ENCODE results near the gene RAPGEF4. TPM values are rescaled to one million over a fixed set of nuclear protein-coding genes. Genes with fewer than 3 reads are reported as not detected.

The RAPGEF4 gene
- total RNA-seq, 2 experiments from 2014 or later: 0.85 to 1.3 TPM

DNA sequence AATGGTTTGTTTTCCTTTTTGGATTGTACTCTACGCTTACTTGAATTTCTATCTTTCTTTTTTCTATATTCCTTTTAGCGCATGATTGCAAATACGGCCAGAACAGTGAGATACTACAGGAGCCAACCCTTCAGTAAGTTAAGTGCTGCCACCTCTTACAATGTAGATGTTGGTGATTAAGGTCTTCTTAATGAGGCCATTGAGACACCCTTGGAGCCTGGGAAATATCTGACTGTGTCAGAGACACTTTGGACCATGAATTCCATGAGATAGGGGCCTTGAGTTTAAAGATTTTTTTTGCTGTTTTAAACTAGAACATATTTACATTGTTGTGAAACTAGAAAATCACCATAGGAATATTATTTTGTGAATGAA is 312.9 kb downstream of the RAPGEF4 start:
- H3K9me3 Mint-ChIP-seq: no peaks in the 10 kb centered on the region

DNA sequence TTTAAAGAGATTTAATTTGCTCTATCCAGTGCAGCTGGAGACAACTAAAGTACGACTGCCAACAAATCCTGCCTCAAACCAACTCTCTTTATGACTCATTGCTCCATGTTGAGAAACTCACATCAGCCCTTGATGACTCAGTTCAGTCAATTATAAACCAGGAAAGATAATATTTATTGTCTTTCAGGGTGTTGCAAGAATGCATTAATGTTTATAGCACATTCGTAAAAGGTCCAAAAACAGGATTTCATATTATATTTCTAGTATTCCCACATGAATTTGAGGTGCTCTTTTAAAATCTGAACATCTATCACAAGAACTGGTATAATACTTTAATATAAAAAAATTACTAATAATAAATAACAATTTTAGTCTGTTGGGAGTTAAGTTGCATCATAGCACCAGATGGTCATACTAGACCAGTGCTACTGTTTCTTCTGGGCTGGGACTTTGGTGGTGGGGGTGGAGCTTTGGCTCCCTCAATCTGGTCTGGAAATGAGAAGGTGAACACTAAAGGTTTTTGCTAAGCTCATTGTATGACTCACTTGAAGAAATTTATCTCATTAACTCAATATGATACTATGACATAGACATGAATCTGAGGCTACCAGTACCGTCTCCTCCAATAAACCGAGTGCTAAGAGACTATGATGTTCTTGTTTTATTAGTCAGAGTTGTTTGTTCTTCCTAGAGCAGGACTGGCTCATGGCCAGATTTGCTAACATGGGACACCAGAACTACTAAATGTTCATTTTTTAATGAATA is 313.4 kb downstream of the RAPGEF4 start:
- intact Hi-C loops (cut with micrococcal nuclease): no loop called here
- Mint-ChIP-seq H3K4me1 (ENCODE audit: low read depth) (peaks cover 10% of the 10 kb centered on the region), H3K27me3 (peaks cover 7% of the 10 kb centered on the region), H3K9me3 (no peaks in the 10 kb centered on the region), H3K27ac (no peak overlapping the region), H3K36me3 (ENCODE audit: low read depth) (no peaks in the 10 kb centered on the region), H3K4me3 (no peak overlapping the region)
- TF ChIP-seq, protein P1, sequence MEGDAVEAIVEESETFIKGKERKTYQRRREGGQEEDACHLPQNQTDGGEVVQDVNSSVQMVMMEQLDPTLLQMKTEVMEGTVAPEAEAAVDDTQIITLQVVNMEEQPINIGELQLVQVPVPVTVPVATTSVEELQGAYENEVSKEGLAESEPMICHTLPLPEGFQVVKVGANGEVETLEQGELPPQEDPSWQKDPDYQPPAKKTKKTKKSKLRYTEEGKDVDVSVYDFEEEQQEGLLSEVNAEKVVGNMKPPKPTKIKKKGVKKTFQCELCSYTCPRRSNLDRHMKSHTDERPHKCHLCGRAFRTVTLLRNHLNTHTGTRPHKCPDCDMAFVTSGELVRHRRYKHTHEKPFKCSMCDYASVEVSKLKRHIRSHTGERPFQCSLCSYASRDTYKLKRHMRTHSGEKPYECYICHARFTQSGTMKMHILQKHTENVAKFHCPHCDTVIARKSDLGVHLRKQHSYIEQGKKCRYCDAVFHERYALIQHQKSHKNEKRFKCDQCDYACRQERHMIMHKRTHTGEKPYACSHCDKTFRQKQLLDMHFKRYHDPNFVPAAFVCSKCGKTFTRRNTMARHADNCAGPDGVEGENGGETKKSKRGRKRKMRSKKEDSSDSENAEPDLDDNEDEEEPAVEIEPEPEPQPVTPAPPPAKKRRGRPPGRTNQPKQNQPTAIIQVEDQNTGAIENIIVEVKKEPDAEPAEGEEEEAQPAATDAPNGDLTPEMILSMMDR (IDR thresholded peaks at IDR 0.05): no peak
- ATAC-seq (peak; percentile 93), DNase-seq (peak; percentile 49)
- ChIA-PET CTCF (interaction anchor here (1.2 to 1.8 kb wide), 3 partner anchors 21 to 161 kb away, joined by 3 to 5 read pairs (median 4); no protein-coding TSS in a partner anchor), POLR2A (no interaction called here)

More for the DNA sequence above, 312.9 kb downstream of the RAPGEF4 start:
- H3K27me3 Mint-ChIP-seq: peaks cover 6% of the 10 kb centered on the region
- peaks cover 10% of the 10 kb centered on the region for H3K4me1 Mint-ChIP-seq (ENCODE audit: low read depth)
- no peak overlapping the region for H3K27ac Mint-ChIP-seq
- POLR2A ChIA-PET: no interaction called here
- CTCF ChIA-PET: interaction anchor here (1.8 kb wide), 1 partner anchor 22 kb away, joined by 5 read pairs; no protein-coding TSS in a partner anchor
- H3K4me3 Mint-ChIP-seq: no peak overlapping the region
- H3K36me3 Mint-ChIP-seq (ENCODE audit: low read depth): no peaks in the 10 kb centered on the region
- ATAC-seq (no peak), DNase-seq (no peak)
- TF ChIP-seq, protein P1 (IDR thresholded peaks at IDR 0.05): no peak
- intact Hi-C loops (cut with micrococcal nuclease): no loop called here

DNA sequence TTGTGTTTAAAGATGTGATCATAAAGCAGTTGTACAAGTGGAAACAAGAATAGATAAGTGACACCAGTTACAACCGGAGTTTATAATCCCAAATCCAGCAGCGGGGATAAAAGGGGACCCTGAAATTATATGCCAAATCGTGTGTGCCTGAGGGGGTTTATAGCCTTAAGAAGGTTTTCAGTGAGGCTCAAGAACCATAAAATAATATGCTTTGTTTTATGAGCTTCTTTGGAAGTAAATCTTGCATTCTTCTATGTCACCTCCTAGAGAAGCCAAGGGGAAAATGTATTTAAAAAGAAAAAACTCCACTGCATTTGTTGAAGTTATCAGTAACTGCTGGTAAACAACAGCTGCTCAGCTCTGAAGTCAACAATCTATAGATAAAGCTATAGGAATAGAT is 314.2 kb downstream of the RAPGEF4 start:
- H3K36me3 Mint-ChIP-seq (ENCODE audit: low read depth): no peaks in the 10 kb centered on the region
- peaks cover 10% of the 10 kb centered on the region for H3K4me1 Mint-ChIP-seq (ENCODE audit: low read depth)
- TF ChIP-seq, protein P1 (IDR thresholded peaks at IDR 0.05): no peak
- no peak overlapping the region for H3K27ac Mint-ChIP-seq
- H3K27me3 Mint-ChIP-seq: peaks cover 7% of the 10 kb centered on the region
- ChIA-PET CTCF (interaction anchor here (1.2 to 1.3 kb wide), 2 partner anchors 22 to 161 kb away, joined by 3 to 4 read pairs; no protein-coding TSS in a partner anchor), POLR2A (no interaction called here)
- H3K4me3 Mint-ChIP-seq: no peak overlapping the region
- ATAC-seq (no peak), DNase-seq (no peak)
- intact Hi-C loops (cut with micrococcal nuclease): no loop called here
- H3K9me3 Mint-ChIP-seq: no peaks in the 10 kb centered on the region

DNA sequence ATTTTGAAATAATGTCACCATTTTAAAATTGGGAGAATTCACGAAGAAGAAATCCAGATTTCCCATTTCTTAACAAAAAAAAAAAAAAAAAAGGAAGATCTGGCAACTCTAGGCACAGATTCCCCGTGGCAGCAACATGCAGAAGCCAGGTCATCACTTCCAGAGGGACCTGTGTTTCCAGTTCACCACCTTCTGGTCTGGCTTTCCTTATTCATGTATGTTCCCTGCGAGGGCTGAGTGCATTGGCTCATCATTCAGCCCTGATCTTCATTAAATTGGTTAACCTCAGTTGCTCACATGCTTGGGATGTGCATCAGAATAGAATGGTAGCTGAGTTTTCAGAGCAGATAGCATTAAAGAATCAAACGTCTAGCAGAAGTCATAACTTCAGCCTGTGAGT is 315.0 kb downstream of the RAPGEF4 start:
- Mint-ChIP-seq H3K4me1 (ENCODE audit: low read depth) (peaks cover 10% of the 10 kb centered on the region), H3K36me3 (ENCODE audit: low read depth) (no peaks in the 10 kb centered on the region), H3K4me3 (no peak overlapping the region), H3K27me3 (peaks cover 7% of the 10 kb centered on the region), H3K9me3 (no peaks in the 10 kb centered on the region), H3K27ac (no peak overlapping the region)
- ATAC-seq: no peak
- DNase-seq: no peak
- intact Hi-C loops (cut with micrococcal nuclease): no loop called here
- CTCF ChIA-PET: no interaction called here
- POLR2A ChIA-PET: no interaction called here
- TF ChIP-seq, protein P1 (IDR thresholded peaks at IDR 0.05): no peak

DNA sequence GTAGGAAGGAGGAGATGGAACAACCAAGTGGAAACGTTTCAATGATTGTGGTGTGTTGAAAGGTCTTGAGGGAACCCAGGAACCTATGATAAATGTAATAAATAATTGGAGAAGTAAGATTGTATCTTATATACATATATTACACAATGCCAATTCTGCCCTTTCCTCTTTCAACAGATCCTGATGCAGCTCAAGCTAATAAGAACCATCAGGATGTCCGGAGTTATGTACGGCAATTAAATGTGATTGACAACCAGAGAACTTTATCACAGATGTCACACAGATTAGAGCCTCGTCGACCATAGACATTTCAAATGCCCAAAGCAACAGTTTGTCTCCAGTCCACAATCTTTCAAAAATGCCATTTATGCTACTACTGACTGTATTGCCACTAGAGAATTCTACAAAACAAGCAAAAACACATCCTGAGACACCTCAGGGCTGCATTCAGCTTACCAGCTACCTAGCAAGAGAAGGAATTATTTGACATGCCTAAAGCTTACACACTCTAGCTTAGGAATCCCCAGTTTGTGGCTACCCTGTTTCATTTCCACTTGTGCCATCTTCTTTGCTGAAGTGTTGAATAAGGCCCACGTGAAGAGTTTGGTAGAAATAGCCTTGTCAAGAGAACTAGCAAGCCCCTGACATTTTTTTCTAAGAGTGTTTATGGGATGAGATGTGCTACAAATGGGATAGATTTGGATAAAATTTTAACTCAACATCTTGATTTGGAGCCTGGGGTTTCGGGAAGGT is 316.0 kb downstream of the RAPGEF4 start:
- no peak for DNase-seq
- Mint-ChIP-seq H3K36me3 (ENCODE audit: low read depth) (no peaks in the 10 kb centered on the region), H3K27ac (no peak overlapping the region), H3K27me3 (peaks cover 10% of the 10 kb centered on the region), H3K9me3 (no peaks in the 10 kb centered on the region), H3K4me1 (ENCODE audit: low read depth) (peaks cover 10% of the 10 kb centered on the region), H3K4me3 (no peak overlapping the region)
- intact Hi-C loops (cut with micrococcal nuclease): no loop called here
- TF ChIP-seq, protein P1 (IDR thresholded peaks at IDR 0.05): no peak
- no peak for ATAC-seq
- POLR2A ChIA-PET: no interaction called here
- CTCF ChIA-PET: no interaction called here

All from activated CD8-positive, alpha-beta T cell treated with anti-CD3 and anti-CD28 coated beads for 36 hours (primary cell).